Uterus (tissue), 4 donors: ENCODE results near the gene EXOC6. TPM values are rescaled to one million over a fixed set of nuclear protein-coding genes. Genes with fewer than 3 reads are reported as not detected.

Experiments
- DNase-seq, 2 donors: peaks; one replicate each; pipeline ENCODE4 v3.0.0-alpha.2; 2019 to 2020
- H3K27ac ChIP-seq, 2 donors: fragments of 200-600 bp; sonication (generic); 1 replicate in 1 of 2; 2 replicates in 1 of 2; pipeline ENCODE4 v1.5.1; 2016 to 2018
- H3K27me3 ChIP-seq, 2 donors: fragments of 200-600 bp; sonication (generic); one replicate each; pipeline ENCODE4 v1.5.1; 2018 to 2019; ENCODE audit warnings: control low read depth in 1 of 2
- H3K36me3 ChIP-seq, 2 donors: fragments of 200-600 bp; sonication (generic); one replicate each; pipeline ENCODE4 v1.5.1; 2019; ENCODE audit warnings: control low read depth in 1 of 2
- H3K4me1 ChIP-seq, 2 donors: fragments of 200-600 bp; sonication (generic); one replicate each; pipeline ENCODE4 v1.5.1; 2018 to 2019; ENCODE audit warnings: control low read depth in 1 of 2
- H3K4me3 ChIP-seq, 2 donors: fragments of 200-600 bp; sonication (generic); 1 replicate in 1 of 2; 2 replicates in 1 of 2; pipeline ENCODE4 v1.5.1; 2018 to 2019; ENCODE audit warnings: mild to moderate bottlenecking in 1 of 2
- H3K9me3 ChIP-seq, 2 donors: fragments of 200-600 bp; sonication (generic); one replicate each; pipeline ENCODE4 v1.5.1; 2019; ENCODE audit warnings: control low read depth in 1 of 2
- CTCF ChIP-seq, 4 experiments: fragments of 200-600 bp in 2 of 4; fragments of 450-650 bp in 2 of 4; sonication (generic) in 2 of 4; IDR thresholded peaks; one replicate each; pipeline ENCODE4 v1.5.1; 2016 to 2019; ENCODE audit warnings: antibody characterized with exemption in 4 of 4, mild to moderate bottlenecking in 2 of 4, moderate library complexity in 1 of 4
- POLR2A ChIP-seq, 2 donors: fragments of 450-650 bp; IDR thresholded peaks; one replicate each; pipeline ENCODE4 v1.6.1; 2016; ENCODE audit warnings: antibody characterized with exemption in 2 of 2, mild to moderate bottlenecking in 1 of 2, moderate library complexity in 1 of 2
- intact Hi-C: fragments of 100-400 bp; cut with DNase I; formaldehyde crosslinking; loops from one replicate; pipeline ENCODE4 v1.15.1; 2023; ENCODE audit warnings: low total_unique reads
- total RNA-seq, 4 donors: library from RNA; depleted of rRNA in 3 of 4; stranded (reverse); fragments of >200 nt in 3 of 4; gene quantifications; one replicate each; pipeline versions ENCODE4 v1.1.0 to v1.2.4, GENCODE V29; 2014 to 2023
- donor health status: DM: yes; HTN: yes; CAD: no.

Gene EXOC6
- total RNA-seq, 4 donors from 2014 or later = 4.9 to 35.4 (median 20.2) TPM

- Histone ChIP-seq H3K4me3 (peak overlapping the region; percentile 63 to 74), H3K9me3 (no peaks in the 10 kb centered on the region), H3K27ac (peak overlapping the region in 1 of 2 donors; percentile 82), H3K36me3 (no peaks in the 10 kb centered on the region), H3K27me3 (no peaks in the 10 kb centered on the region), H3K4me1 (no peaks in the 10 kb centered on the region)
- TF ChIP-seq CTCF (IDR thresholded peaks at IDR 0.05) (no peak), POLR2A (IDR thresholded peaks at IDR 0.05) (no peak)
- no peak for DNase-seq
- intact Hi-C loops = no loop called here
These were observed 860 bp downstream of the EXOC6 start for GRCh38 chr10:92849234-92849525.

- intact Hi-C loops = no loop called here
- no peaks in the 10 kb centered on the region for H3K9me3 ChIP-seq
- TF ChIP-seq POLR2A (IDR thresholded peaks at IDR 0.05) = no peak
- no peak for TF ChIP-seq CTCF (IDR thresholded peaks at IDR 0.05)
- H3K4me1 ChIP-seq = no peaks in the 10 kb centered on the region
- H3K27ac ChIP-seq = no peak overlapping the region
- H3K4me3 ChIP-seq = no peak overlapping the region
- no peaks in the 10 kb centered on the region for H3K36me3 ChIP-seq
- no peaks in the 10 kb centered on the region for H3K27me3 ChIP-seq
- DNase-seq = no peak
These were observed 1.3 kb downstream of the EXOC6 start for GRCh38 chr10:92849576-92850090.

GRCh38 chr10:92850185-92850584 is 1.9 kb downstream of the EXOC6 start:
- Histone ChIP-seq H3K9me3 (no peaks in the 10 kb centered on the region), H3K4me3 (no peak overlapping the region), H3K27me3 (no peaks in the 10 kb centered on the region), H3K4me1 (no peaks in the 10 kb centered on the region), H3K27ac (no peak overlapping the region), H3K36me3 (no peaks in the 10 kb centered on the region)
- no peak for TF ChIP-seq POLR2A (IDR thresholded peaks at IDR 0.05)
- TF ChIP-seq CTCF (IDR thresholded peaks at IDR 0.05) = no peak
- intact Hi-C loops = no loop called here
- DNase-seq = no peak

- intact Hi-C loops = no loop called here
These were observed 2.7 kb downstream of the EXOC6 start for GRCh38 chr10:92851003-92851402.

GRCh38 chr10:92855560-92855959 is 7.2 kb downstream of the EXOC6 start:
- DNase-seq = no peak
- Histone ChIP-seq H3K36me3 (no peaks in the 10 kb centered on the region), H3K27me3 (no peaks in the 10 kb centered on the region), H3K4me3 (no peak overlapping the region), H3K9me3 (peaks cover 0 to 11% of the 10 kb centered on the region in 2 donors), H3K4me1 (no peaks in the 10 kb centered on the region), H3K27ac (no peak overlapping the region)
- intact Hi-C loops = no loop called here
- TF ChIP-seq CTCF (IDR thresholded peaks at IDR 0.05) = no peak

More at GRCh38 chr10:92851003-92851402, 2.7 kb downstream of the EXOC6 start:
- Histone ChIP-seq H3K9me3 (no peaks in the 10 kb centered on the region), H3K4me1 (no peaks in the 10 kb centered on the region), H3K27me3 (no peaks in the 10 kb centered on the region), H3K4me3 (no peak overlapping the region), H3K27ac (no peak overlapping the region), H3K36me3 (no peaks in the 10 kb centered on the region)
- DNase-seq = no peak
- TF ChIP-seq POLR2A (IDR thresholded peaks at IDR 0.05) (no peak), CTCF (IDR thresholded peaks at IDR 0.05) (no peak)
